ENCODE data around the gene ITPRID2.

GRCh38 chr2:181972431-181973170 lies 81.1 kb downstream of the ITPRID2 start:
- TF ChIP-seq CTCF (IDR thresholded peaks at IDR 0.05) = no peak
- TF ChIP-seq ZFX (IDR thresholded peaks at IDR 0.05; ENCODE audit: borderline replicate concordance) = no peak

All from 22Rv1 (cell line).